ENCODE measurements around the gene THUMPD3. TPM values are rescaled to one million over a fixed set of nuclear protein-coding genes. Genes with fewer than 3 reads are reported as not detected.

THUMPD3 gene
- 90.1 and 95.7 TPM in 2 replicates for total RNA-seq

GRCh38 chr3:9362731-9363530 lies at the start of gene THUMPD3:
TSS of gene THUMPD3 (plus strand) at chr3:9363054. CDS start at chr3:9365069, 2,015 bp downstream.

DNA sequence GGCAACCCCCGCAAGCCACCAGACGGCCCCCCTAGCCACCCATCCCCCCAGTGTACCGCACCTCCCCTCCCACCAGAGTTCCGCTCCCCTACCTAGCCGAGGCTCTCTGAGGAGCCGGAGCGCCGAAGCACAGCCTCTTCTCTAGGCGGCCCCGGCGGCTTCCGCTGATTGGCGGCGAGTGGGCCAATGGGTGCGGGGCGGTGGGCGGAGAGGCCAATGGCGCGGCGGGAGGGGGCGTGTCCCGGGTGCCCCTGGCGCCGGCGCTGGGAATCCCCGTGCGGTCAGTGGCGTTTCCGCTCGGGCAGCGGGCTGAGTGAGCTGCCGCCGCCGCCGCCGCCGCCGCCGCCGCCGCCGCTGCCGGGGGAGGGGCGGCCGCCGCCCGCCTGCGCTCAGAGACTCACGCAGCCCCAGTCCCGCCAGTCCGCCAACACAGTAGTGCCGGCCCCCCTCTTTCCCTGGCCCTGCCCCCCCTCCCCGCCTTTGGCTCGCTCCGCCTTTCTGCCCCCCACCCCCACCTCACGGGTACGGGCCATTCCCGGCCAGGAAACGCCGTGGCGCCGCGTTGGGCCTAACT lies 34.6 kb downstream of the THUMPD3 start, which contains the start of gene SETD5:
Gene SETD5 (plus strand): TSS at position 284 of the 574 bp plus-strand sequence. CDS start 31,324 bp downstream, outside the sequence.

Other genes starting within 250 kb of the THUMPD3 start
- gene SRGAP3, start 113.4 kb upstream of the THUMPD3 start, total RNA-seq: 11.3 and 20.3 TPM in 2 replicates
- 57.8 and 111 TPM in 2 replicates for gene SETD5, start 34.6 kb downstream of the THUMPD3 start, total RNA-seq
- under 0.01 TPM in 1 of 2 replicates, not detected in the other for gene LHFPL4, start 190.8 kb downstream of the THUMPD3 start, total RNA-seq